Left lung (tissue), 10 donors: ENCODE data around the gene PGAP6. TPM values are rescaled to one million over a fixed set of nuclear protein-coding genes. Genes with fewer than 3 reads are reported as not detected.
A peak's percentile ranks its signal among the peaks of the same experiment; 100 is the strongest.

ENCODE experiments used
- ATAC-seq: fragments of 200-7000 bp; cut with Tn5 transposase; one replicate; pipeline ENCODE4 v1.9.1; 2020; ENCODE audit warnings: moderate library complexity
- DNase-seq, 4 donors: peaks; one replicate each; pipeline ENCODE4 v3.0.0-alpha.2; 2013 to 2020
- H3K27ac ChIP-seq, 2 donors: fragments of 200-600 bp; sonication (generic) in 1 of 2; one replicate each; pipeline versions ENCODE4 v1.5.0 to v1.8.0; 2020 to 2021
- H3K27me3 ChIP-seq, 2 donors: fragments of 200-600 bp; sonication (generic) in 1 of 2; one replicate each; pipeline versions ENCODE4 v1.5.0 to v1.8.0; 2020 to 2021
- H3K36me3 ChIP-seq, 2 donors: fragments of 200-600 bp; sonication (generic) in 1 of 2; one replicate each; pipeline versions ENCODE4 v1.5.0 to v1.8.0; 2020 to 2021
- H3K4me1 ChIP-seq, 2 donors: fragments of 200-600 bp; one replicate each; pipeline ENCODE4 v1.8.0; 2021
- H3K4me3 ChIP-seq, 2 donors: fragments of 200-600 bp; sonication (generic) in 1 of 2; one replicate each; pipeline versions ENCODE4 v1.5.0 to v1.8.0; 2020 to 2021; ENCODE audit warnings: mild to moderate bottlenecking in 1 of 2
- H3K9me3 ChIP-seq, 2 donors: fragments of 200-600 bp; sonication (generic) in 1 of 2; one replicate each; pipeline versions ENCODE4 v1.5.0 to v1.8.0; 2020 to 2021
- intact Hi-C, 2 donors: fragments of 100-400 bp; cut with DNase I; formaldehyde crosslinking; loops; one replicate each; pipeline versions ENCODE4 v1.11.2 to v1.14.2; 2022
- polyA plus RNA-seq, 6 donors: library from polyadenylated mRNA; unstranded; fragments of 120-200 nt; gene quantifications; one replicate each; pipeline ENCODE4 v1.2.1, GENCODE V29; 2013; ENCODE audit not compliant: insufficient read length in 6 of 6
- total RNA-seq, 2 donors: library from RNA; stranded (reverse); fragmentation: NEBNext Ultra II Directional; extraction: Animal tissue kit (Norgen Biotek cat#: 25700); gene quantifications; one replicate each; pipeline ENCODE4 v1.2.1, GENCODE V29; 2021
- TF ChIP-seq, protein P1 (sequence below), 2 donors: fragments of 200-600 bp; sonication (generic) in 1 of 2; IDR thresholded peaks; one replicate each; pipeline versions ENCODE4 v1.5.0 to v1.8.0; 2021; ENCODE audit warnings: antibody characterized with exemption in 2 of 2
- donor health status: DM: no; HTN: yes; CAD: no.
- donor health status: DM: no; HTN: no; CAD: no.

PGAP6 gene
- total and polyA plus RNA-seq, 8 donors, result 37.3 to 88.4 (median 43.9) TPM

DNA sequence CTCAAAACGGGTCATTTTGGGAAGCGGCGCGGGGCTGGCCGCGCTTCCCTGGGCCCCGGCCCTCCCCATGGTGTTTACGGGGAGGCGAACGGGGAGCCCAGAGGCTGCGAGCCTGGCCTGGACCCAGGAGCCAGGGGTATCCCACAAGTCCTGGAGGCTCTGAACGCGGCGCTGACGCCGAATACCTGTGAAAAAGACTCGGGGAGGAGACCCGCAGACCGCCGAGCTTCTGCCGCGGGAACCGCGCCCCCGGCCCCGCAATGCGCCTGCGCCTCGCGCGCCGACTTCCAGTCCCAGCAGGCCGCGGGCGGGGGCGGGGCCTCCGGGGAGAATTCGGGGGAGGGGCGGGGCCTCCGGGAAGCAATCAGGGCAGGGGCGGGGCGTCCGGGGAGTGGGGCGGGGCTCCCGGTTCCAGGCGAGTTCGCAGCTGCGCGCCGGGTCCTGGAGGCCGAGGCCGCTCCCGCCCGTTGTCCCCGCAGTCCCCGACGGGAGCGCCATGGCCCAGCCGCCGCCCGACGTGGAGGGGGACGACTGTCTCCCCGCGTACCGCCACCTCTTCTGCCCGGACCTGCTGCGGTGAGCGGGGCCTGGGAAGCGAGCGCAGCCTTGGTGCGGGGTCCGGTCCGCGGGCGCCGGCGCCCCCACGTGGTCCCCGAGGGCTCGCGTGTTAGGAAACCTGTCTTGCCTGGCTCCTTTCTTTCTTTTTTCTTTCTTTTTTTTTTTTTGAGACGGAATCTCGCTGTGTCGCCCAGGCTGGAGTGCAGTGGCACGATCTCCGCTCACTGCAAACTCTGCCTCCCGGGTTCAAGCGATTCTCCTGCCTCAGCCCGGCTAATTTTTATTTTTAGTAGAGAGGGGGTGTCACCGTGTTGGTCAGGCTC lies 19.9 kb upstream of the PGAP6 start, which contains the start of gene DECR2:
TSS of gene DECR2 (plus strand) at position 418 of the 881 bp plus-strand sequence. CDS start at position 497, 79 bp downstream.
- Histone ChIP-seq H3K27me3 (no peaks in the 10 kb centered on the region), H3K27ac (peak within 1 kb of the TSS; percentile 84 to 88), H3K4me1 (peaks cover 6 to 33% of the 10 kb centered on the region in 2 donors), H3K4me3 (peak within 1 kb of the TSS; percentile 58 to 83), H3K9me3 (no peaks in the 10 kb centered on the region), H3K36me3 (peaks cover 0 to under 1% of the 10 kb centered on the region in 2 donors)
- ATAC-seq (peak; percentile 95), DNase-seq (peak; percentile 90 to 99 (median 96))
- intact Hi-C loops, result no loop called here
- TF ChIP-seq, protein P1, sequence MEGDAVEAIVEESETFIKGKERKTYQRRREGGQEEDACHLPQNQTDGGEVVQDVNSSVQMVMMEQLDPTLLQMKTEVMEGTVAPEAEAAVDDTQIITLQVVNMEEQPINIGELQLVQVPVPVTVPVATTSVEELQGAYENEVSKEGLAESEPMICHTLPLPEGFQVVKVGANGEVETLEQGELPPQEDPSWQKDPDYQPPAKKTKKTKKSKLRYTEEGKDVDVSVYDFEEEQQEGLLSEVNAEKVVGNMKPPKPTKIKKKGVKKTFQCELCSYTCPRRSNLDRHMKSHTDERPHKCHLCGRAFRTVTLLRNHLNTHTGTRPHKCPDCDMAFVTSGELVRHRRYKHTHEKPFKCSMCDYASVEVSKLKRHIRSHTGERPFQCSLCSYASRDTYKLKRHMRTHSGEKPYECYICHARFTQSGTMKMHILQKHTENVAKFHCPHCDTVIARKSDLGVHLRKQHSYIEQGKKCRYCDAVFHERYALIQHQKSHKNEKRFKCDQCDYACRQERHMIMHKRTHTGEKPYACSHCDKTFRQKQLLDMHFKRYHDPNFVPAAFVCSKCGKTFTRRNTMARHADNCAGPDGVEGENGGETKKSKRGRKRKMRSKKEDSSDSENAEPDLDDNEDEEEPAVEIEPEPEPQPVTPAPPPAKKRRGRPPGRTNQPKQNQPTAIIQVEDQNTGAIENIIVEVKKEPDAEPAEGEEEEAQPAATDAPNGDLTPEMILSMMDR (IDR thresholded peaks at IDR 0.05), result peak in 1 of 2 donors; percentile 19

DNA sequence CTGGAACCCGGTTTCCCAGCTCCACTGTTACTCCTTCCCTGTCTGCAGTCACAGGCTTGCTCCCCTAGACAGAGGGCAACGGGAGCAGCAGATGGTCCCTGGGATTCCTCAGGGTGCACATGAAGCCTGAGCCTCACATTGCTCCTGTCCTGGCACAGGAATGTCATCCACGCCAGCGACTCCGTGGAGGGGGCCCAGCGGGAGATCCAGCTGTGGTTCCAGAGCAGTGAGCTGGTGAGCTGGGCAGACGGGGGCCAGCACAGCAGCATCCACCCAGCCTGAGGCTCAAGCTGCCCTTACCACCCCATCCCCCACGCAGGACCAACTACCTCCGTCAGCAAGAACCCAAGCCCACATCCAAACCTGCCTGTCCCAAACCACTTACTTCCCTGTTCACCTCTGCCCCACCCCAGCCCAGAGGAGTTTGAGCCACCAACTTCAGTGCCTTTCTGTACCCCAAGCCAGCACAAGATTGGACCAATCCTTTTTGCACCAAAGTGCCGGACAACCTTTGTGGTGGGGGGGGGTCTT lies 18.3 kb upstream of the PGAP6 start:
- TF ChIP-seq, protein P1 (IDR thresholded peaks at IDR 0.05), result no peak
- Histone ChIP-seq H3K36me3 (no peaks in the 10 kb centered on the region), H3K27ac (peak overlapping the region in 1 of 2 donors; percentile 88), H3K4me3 (peak overlapping the region in 1 of 2 donors; percentile 83), H3K27me3 (no peaks in the 10 kb centered on the region), H3K9me3 (no peaks in the 10 kb centered on the region), H3K4me1 (peaks cover 6 to 43% of the 10 kb centered on the region in 2 donors)
- ATAC-seq (no peak), DNase-seq (no peak)
- intact Hi-C loops, result no loop called here

DNA sequence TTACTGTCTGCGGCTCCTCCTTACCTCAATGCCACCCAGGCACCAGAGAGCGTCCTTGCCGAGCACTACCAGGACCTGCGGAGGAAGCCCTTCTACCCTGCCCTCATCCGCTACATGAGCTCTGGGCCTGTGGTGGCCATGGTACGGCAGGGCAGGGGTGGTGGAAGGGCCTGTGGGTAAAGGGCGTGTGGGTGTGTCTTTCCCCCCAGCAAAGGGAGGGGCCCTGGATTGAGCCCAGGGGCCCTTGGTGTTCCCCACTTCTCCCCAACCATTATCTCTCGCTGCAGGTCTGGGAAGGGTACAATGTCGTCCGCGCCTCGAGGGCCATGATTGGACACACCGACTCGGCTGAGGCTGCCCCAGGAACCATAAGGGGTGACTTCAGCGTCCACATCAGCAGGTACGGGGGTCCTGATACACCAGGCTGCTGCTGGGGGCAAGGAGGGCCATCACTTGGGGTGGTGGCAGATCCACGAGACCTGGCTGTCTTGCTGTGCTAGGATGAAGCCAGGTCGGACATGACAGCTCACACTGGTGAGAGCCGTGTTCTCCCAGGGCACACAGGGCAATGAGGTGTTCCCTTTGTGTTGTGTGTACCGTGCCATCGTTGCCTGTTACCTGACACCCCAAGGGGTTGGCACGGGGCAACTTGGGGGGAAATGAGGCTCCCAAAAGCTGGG lies 17.7 kb upstream of the PGAP6 start:
- no peak overlapping the region for H3K4me3 ChIP-seq
- H3K27me3 ChIP-seq, result no peaks in the 10 kb centered on the region
- ATAC-seq (no peak), DNase-seq (no peak)
- H3K36me3 ChIP-seq, result no peaks in the 10 kb centered on the region
- peaks cover 6 to 43% of the 10 kb centered on the region in 2 donors for H3K4me1 ChIP-seq
- TF ChIP-seq, protein P1 (IDR thresholded peaks at IDR 0.05), result no peak
- no peaks in the 10 kb centered on the region for H3K9me3 ChIP-seq
- intact Hi-C loops, result no loop called here
- peak overlapping the region in 1 of 2 donors; percentile 88 for H3K27ac ChIP-seq

DNA sequence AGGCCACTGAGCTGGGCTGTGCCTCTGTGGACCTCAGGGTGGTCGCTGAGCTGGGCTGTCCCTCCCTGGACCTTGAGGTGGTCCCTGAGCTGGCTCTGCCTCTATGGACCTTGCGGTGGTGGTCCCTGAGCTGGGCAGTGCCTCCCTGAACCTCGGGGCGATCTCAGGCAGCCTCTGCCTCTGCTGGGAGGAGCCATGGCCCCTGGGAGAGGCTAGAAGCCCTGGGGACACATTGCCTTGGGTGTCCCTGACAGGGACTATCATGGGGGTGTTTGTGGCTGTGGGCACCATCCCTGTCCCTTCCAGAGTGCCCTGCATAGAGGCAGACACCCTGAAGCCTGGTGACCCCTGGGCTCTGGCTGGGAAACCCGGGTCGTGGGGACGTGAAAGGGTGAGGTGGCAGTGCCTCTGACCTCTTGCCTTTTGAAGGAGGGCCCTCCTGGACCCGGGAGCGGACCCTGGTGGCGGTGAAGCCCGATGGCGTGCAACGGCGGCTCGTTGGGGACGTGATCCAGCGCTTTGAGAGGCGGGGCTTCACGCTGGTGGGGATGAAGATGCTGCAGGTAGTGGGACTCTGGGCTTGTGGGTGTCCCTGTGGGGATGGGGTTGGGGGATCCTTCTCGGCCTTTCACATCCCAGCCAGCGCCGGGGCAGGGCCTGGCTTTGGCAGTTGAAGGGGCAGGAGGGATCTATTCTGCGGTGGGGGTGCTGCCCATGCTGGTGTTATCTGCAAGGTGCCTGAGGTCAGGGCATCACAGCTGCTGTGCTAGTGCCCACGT lies 17.0 kb upstream of the PGAP6 start:
- Histone ChIP-seq H3K9me3 (no peaks in the 10 kb centered on the region), H3K36me3 (no peaks in the 10 kb centered on the region), H3K4me1 (peaks cover 6 to 43% of the 10 kb centered on the region in 2 donors), H3K27me3 (no peaks in the 10 kb centered on the region), H3K27ac (no peak overlapping the region), H3K4me3 (no peak overlapping the region)
- ATAC-seq (no peak), DNase-seq (no peak)
- TF ChIP-seq, protein P1 (IDR thresholded peaks at IDR 0.05), result no peak
- intact Hi-C loops, result no loop called here
